Coronary artery (tissue), 2 donors: Measurements from ENCODE around the gene JAK1.

Experiments used
- DNase-seq: peaks from one replicate; pipeline ENCODE4 v3.0.0-alpha.2; 2017; ENCODE audit warnings: low spot score
- H3K27ac ChIP-seq, 2 donors: fragments of 200-600 bp; sonication (generic); one replicate each; pipeline ENCODE4 v1.5.1; 2016 to 2019
- H3K4me3 ChIP-seq: fragments of 200-600 bp; sonication (generic); 2 replicates; pipeline ENCODE4 v1.5.1; 2016; ENCODE audit warnings: mild to moderate bottlenecking, moderate library complexity
- TF ChIP-seq, protein P1 (sequence below): fragments of 200-600 bp; sonication (generic); IDR thresholded peaks from one replicate; pipeline ENCODE4 v1.5.1; 2019; ENCODE audit warnings: antibody characterized with exemption

Gene JAK1

DNA sequence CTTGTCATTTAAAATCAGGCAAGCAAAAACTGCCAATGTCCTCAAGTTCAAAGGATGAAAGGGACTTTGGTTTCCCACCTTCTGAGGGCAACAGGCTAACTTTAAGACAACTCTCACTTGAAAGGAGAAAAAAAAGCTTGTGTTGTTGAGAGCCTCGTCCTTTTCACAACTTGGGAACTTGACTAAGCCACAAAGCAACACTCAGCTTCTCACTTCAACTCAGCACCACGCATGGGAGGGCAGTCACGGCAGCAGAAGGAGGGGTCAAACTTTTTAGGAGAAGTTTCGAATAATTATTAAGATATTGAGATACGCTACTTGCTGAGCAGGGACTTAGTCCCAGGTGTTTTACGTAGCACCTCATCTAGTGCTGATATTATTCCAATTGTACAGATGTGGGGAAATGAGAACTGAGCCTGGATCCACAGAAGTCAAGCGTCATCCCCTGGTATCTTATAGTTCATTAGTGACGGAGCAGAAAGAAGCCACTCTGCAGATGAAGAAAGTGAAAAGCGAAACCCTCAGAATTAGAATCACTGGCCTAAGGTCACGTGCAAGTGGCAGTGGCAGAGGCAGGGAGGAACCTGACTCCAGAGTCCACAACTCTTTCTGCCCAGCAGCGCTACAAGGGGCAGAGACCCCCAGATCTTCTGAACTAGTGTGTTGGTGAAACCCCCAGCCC is 83.6 kb downstream of the JAK1 start:
- no peak for DNase-seq
- Histone ChIP-seq H3K27ac (no peak overlapping the region), H3K4me3 (no peak overlapping the region)
- TF ChIP-seq, protein P1, sequence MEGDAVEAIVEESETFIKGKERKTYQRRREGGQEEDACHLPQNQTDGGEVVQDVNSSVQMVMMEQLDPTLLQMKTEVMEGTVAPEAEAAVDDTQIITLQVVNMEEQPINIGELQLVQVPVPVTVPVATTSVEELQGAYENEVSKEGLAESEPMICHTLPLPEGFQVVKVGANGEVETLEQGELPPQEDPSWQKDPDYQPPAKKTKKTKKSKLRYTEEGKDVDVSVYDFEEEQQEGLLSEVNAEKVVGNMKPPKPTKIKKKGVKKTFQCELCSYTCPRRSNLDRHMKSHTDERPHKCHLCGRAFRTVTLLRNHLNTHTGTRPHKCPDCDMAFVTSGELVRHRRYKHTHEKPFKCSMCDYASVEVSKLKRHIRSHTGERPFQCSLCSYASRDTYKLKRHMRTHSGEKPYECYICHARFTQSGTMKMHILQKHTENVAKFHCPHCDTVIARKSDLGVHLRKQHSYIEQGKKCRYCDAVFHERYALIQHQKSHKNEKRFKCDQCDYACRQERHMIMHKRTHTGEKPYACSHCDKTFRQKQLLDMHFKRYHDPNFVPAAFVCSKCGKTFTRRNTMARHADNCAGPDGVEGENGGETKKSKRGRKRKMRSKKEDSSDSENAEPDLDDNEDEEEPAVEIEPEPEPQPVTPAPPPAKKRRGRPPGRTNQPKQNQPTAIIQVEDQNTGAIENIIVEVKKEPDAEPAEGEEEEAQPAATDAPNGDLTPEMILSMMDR, result no peak

DNA sequence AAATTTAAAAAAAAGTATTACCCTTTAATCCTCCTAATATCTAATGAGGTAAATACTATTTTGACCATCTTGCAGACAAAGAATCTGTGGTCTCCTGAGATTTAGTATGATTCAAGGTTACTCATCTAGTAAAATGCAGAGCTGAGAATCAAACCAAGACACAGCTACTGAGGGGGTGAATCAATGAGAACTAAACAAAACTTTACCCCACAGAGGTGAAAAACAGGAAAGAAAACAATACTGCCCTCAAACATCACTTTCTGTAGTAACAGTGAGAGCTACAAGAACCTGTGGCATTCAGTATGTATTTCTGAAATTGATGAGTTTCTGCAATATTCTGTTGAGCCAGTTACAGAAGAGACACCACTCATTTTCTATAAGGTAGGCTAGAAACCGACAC is 85.1 kb downstream of the JAK1 start:
- DNase-seq, result no peak
- TF ChIP-seq, protein P1, result no peak
- H3K27ac ChIP-seq, result no peak overlapping the region

GRCh38 chr1:64880449-64880848 is 85.9 kb downstream of the JAK1 start:
- H3K4me3 ChIP-seq, result no peak overlapping the region
- DNase-seq, result no peak

More for the DNA sequence above, 85.1 kb downstream of the JAK1 start:
- no peak overlapping the region for H3K4me3 ChIP-seq

DNA sequence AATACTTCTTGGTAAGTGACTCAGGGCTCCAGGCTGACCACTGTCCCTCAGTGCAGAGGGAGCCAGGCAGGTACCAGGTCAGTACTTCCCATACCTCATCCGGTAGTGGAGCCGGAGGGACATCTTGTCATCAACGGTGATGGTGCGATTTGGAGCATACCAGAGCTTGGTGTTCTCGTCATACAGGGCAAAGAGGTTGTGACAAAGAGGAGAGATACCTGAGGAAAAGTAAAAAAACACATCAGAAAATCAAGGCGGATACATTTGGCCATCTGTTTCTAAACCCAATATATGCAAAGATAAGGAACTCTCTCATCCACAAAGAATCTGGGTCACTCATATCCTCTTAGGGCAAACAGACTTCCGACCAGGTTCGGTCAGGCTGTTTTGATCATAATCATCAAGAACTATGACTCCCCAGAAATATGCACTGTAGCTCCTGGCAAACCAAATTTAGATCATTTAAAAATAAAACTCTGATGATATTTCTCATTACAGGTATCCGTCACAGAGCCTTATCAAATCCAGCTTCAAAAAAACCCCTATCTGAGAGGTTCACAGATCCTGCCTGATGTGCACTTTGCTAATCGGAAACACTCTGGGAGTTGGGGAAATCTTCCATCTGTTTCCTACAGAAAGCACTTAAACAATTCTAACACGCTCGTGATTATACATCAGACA is 87.3 kb downstream of the JAK1 start:
- no peak for DNase-seq
- Histone ChIP-seq H3K4me3 (no peak overlapping the region), H3K27ac (no peak overlapping the region)
- TF ChIP-seq, protein P1, result no peak

More at GRCh38 chr1:64880449-64880848, 85.9 kb downstream of the JAK1 start:
- H3K27ac ChIP-seq, result no peak overlapping the region
- TF ChIP-seq, protein P1, result no peak

DNA sequence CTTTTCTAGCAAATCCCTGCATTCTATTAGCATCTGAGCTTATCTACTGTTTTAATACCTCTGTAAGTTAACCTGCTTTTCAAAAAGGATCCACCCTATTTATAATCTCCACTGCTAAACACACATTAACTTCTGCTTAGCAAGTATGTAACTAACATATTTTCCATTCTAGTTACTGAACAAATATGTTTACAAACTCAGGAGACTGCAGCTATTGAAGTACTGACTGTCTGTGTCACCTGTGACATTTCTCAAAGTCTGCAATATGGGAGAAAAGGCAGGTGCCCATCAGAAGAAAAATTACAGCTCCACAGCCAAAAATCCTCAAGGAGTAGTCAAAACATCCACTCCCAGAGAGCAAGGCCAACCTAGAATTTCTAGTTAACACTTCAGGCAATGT is 88.3 kb downstream of the JAK1 start:
- no peak overlapping the region for H3K4me3 ChIP-seq
- DNase-seq, result no peak
- H3K27ac ChIP-seq, result no peak overlapping the region
- TF ChIP-seq, protein P1, result no peak

- Histone ChIP-seq H3K4me3 (no peak overlapping the region), H3K27ac (no peak overlapping the region)
- TF ChIP-seq, protein P1, result no peak
- DNase-seq, result no peak
Measured at GRCh38 chr1:64877598-64877997, 88.8 kb downstream of the JAK1 start.

DNA sequence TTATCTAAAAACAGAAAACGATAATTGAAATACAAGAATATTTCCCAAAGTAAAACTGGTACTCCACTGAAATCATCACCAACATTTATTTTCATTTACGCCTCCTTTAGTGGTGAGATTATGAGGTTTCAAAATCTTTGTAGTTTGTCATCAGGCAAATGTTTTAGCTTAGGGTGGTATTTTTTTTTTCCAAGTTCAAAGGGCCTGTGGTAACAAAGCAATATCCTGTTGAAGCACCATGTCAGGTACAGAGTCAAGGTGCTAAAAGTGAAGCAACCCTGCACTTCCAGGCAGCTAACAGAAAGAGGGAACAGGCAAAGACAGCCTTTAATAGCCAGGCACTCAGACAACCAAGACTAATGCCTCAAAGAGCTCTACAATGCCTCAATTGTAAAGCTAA is 89.2 kb downstream of the JAK1 start:
- TF ChIP-seq, protein P1, result no peak
- Histone ChIP-seq H3K4me3 (no peak overlapping the region), H3K27ac (no peak overlapping the region)
- no peak for DNase-seq
